Measurements from ENCODE around the gene COL12A1. TPM values are rescaled to one million over a fixed set of nuclear protein-coding genes. Genes with fewer than 3 reads are reported as not detected.
A peak's percentile ranks its signal among the peaks of the same experiment; 100 is the strongest.

COL12A1 gene
- total RNA-seq, 4 donors from 2014 or later, result 17.2 to 30.5 (median 22.4) TPM

GRCh38 chr6:75183099-75183541 lies 22.7 kb downstream of the COL12A1 start:
- intact Hi-C loops (cut with DNase I; ENCODE audit: low total_unique reads) (no loop called here), in situ Hi-C loops (cut with MboI; ENCODE audit: low sequenced_read_pairs in 4 of 4) (no loop called here)
- Histone ChIP-seq H3K9me3 (no peaks in the 10 kb centered on the region), H3K4me1 (no peaks in the 10 kb centered on the region), H3K27me3 (no peaks in the 10 kb centered on the region), H3K4me3 (no peak overlapping the region), H3K36me3 (no peaks in the 10 kb centered on the region), H3K27ac (no peak overlapping the region)
- ATAC-seq, result peak; percentile 73 to 80
- TF ChIP-seq, protein P1, sequence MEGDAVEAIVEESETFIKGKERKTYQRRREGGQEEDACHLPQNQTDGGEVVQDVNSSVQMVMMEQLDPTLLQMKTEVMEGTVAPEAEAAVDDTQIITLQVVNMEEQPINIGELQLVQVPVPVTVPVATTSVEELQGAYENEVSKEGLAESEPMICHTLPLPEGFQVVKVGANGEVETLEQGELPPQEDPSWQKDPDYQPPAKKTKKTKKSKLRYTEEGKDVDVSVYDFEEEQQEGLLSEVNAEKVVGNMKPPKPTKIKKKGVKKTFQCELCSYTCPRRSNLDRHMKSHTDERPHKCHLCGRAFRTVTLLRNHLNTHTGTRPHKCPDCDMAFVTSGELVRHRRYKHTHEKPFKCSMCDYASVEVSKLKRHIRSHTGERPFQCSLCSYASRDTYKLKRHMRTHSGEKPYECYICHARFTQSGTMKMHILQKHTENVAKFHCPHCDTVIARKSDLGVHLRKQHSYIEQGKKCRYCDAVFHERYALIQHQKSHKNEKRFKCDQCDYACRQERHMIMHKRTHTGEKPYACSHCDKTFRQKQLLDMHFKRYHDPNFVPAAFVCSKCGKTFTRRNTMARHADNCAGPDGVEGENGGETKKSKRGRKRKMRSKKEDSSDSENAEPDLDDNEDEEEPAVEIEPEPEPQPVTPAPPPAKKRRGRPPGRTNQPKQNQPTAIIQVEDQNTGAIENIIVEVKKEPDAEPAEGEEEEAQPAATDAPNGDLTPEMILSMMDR (IDR thresholded peaks at IDR 0.05 in 4 of 5, conservative IDR thresholded peaks at IDR 0.05 in 1 of 5), result no peak
- no peak for TF ChIP-seq POLR2A (IDR thresholded peaks at IDR 0.05)
- peak in 1 of 2 donors; percentile 12 for DNase-seq

DNA sequence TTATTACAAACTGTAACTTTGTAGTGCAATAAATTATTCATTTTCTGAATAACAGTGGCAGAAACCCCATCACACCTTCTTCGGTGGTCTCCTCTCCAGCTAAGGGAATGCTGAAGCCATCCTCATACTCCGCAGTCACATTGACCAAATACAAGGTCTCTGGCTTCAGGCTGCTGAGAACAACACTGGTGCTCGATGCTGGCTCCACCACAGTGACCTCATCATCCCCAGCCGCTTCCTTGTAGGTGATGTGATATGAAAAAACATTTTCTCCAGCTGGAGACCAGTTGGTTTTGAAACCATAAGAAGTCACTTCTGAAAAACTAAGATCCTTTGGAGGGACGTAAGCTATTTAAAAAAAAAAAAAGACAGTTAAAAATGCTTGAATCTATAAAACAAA lies 25.0 kb downstream of the COL12A1 start:
- ATAC-seq, result no peak
- Histone ChIP-seq H3K27me3 (no peaks in the 10 kb centered on the region), H3K27ac (no peak overlapping the region), H3K36me3 (no peaks in the 10 kb centered on the region), H3K4me3 (no peak overlapping the region), H3K4me1 (no peaks in the 10 kb centered on the region), H3K9me3 (no peaks in the 10 kb centered on the region)
- intact Hi-C loops (cut with DNase I; ENCODE audit: low total_unique reads), result no loop called here
- DNase-seq, result no peak
- no peak for TF ChIP-seq POLR2A (IDR thresholded peaks at IDR 0.05)
- TF ChIP-seq, protein P1 (IDR thresholded peaks at IDR 0.05 in 4 of 5, conservative IDR thresholded peaks at IDR 0.05 in 1 of 5), result no peak
- in situ Hi-C loops (cut with MboI; ENCODE audit: low sequenced_read_pairs in 4 of 4), result no loop called here

DNA sequence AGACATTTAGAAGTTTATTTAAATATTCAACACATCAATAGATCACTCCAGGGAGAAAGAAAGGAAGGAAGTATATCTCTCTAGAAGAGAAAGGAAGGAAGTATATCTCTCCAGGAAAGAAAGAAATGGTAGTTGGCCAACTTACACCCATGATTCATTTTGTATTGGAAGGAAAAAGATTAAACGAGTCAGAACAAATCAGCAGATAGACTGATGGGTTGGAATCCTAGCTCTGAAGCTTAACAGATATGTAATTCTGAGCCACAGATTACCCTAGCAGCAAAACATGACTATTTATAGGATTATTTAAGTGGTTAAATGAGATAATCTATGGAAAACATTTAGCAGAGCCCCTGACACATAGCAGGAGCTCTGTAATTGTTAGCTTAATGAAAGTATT lies 27.1 kb downstream of the COL12A1 start:
- intact Hi-C loops (cut with DNase I; ENCODE audit: low total_unique reads) (no loop called here), in situ Hi-C loops (cut with MboI; ENCODE audit: low sequenced_read_pairs in 4 of 4) (no loop called here)
- TF ChIP-seq, protein P1 (IDR thresholded peaks at IDR 0.05 in 4 of 5, conservative IDR thresholded peaks at IDR 0.05 in 1 of 5), result no peak
- no peak for TF ChIP-seq POLR2A (IDR thresholded peaks at IDR 0.05)
- H3K36me3 ChIP-seq, result no peaks in the 10 kb centered on the region
- DNase-seq (no peak), ATAC-seq (no peak)
- H3K9me3 ChIP-seq, result no peaks in the 10 kb centered on the region
- H3K27me3 ChIP-seq, result no peaks in the 10 kb centered on the region
- no peak overlapping the region for H3K27ac ChIP-seq
- no peak overlapping the region for H3K4me3 ChIP-seq
- no peaks in the 10 kb centered on the region for H3K4me1 ChIP-seq

DNA sequence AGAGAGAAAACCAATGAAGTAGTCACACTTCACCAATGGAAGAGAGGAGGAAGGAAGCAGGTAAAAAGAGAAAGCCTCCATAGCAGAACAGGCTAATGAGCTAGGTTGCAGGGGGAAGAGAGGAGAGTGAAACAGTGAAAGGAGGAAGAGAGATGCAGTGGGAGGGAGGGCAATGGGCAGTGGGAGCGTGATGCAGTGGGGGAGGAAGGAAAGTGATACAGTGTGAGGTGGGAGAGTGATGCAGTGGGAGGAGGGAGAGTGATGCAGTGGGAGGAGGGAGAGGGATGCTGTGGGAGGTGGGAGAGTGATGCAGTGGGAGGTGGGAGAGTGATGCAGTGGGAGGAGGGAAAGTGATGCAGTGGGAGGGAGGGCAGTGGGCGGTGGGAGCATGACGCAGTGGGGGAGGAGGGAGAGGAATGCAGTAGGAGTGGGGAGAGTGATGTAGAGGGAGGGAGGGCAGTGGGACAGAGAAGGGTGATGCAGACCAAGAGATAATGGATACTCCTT lies 29.7 kb downstream of the COL12A1 start:
- in situ Hi-C loops (cut with MboI; ENCODE audit: low sequenced_read_pairs in 4 of 4), result no loop called here
- no peaks in the 10 kb centered on the region for H3K36me3 ChIP-seq
- no peaks in the 10 kb centered on the region for H3K27me3 ChIP-seq
- ATAC-seq (no peak), DNase-seq (no peak)
- no peak overlapping the region for H3K27ac ChIP-seq
- no peaks in the 10 kb centered on the region for H3K4me1 ChIP-seq
- no peaks in the 10 kb centered on the region for H3K9me3 ChIP-seq
- TF ChIP-seq, protein P1 (IDR thresholded peaks at IDR 0.05 in 4 of 5, conservative IDR thresholded peaks at IDR 0.05 in 1 of 5), result no peak
- TF ChIP-seq POLR2A (IDR thresholded peaks at IDR 0.05), result no peak
- H3K4me3 ChIP-seq, result no peak overlapping the region
- intact Hi-C loops (cut with DNase I; ENCODE audit: low total_unique reads), result no loop called here

GRCh38 chr6:75171986-75172385 lies 33.9 kb downstream of the COL12A1 start:
- Histone ChIP-seq H3K36me3 (no peaks in the 10 kb centered on the region), H3K27me3 (no peaks in the 10 kb centered on the region), H3K9me3 (no peaks in the 10 kb centered on the region), H3K4me1 (no peaks in the 10 kb centered on the region), H3K4me3 (no peak overlapping the region), H3K27ac (no peak overlapping the region)
- ATAC-seq, result no peak
- TF ChIP-seq POLR2A (IDR thresholded peaks at IDR 0.05), result no peak
- TF ChIP-seq, protein P1 (IDR thresholded peaks at IDR 0.05 in 4 of 5, conservative IDR thresholded peaks at IDR 0.05 in 1 of 5), result no peak
- in situ Hi-C loops (cut with MboI; ENCODE audit: low sequenced_read_pairs in 4 of 4), result no loop called here
- DNase-seq, result no peak
- intact Hi-C loops (cut with DNase I; ENCODE audit: low total_unique reads), result no loop called here

Data from gastrocnemius medialis (tissue), 4 donors.